Stimulated activated CD8-positive, alpha-beta memory T cell treated with anti-CD3 and anti-CD28 coated beads, Interleukin-4, amount 100 ng/mL, for 1 hour (primary cell): Measurements from ENCODE around the gene CCDC57.
"Not testable (repeated sequence)": the region's sequence is repeated elsewhere in the genome, so short reads cannot be mapped to it uniquely, and the experiment has no call there.

ENCODE experiments used
- DNase-seq, 2 donors: peaks; one replicate each; pipeline ENCODE4 v3.0.0-alpha.2; 2020; ENCODE audit warnings: low read depth in 2 of 2, low spot score in 1 of 2

Gene CCDC57

GRCh38 chr17:82156284-82156925, 56.2 kb downstream of the CCDC57 start:
- no peak for DNase-seq

GRCh38 chr17:82155606-82156005, 57.0 kb downstream of the CCDC57 start:
- no peak for DNase-seq

GRCh38 chr17:82154881-82155331, 57.7 kb downstream of the CCDC57 start:
- DNase-seq: no peak

GRCh38 chr17:82153745-82154375, 58.8 kb downstream of the CCDC57 start:
- DNase-seq: peak; percentile 63 to 69

- no peak for DNase-seq
These were observed 59.3 kb downstream of the CCDC57 start for GRCh38 chr17:82153295-82153691.

GRCh38 chr17:82152556-82153294, 59.9 kb downstream of the CCDC57 start:
- no peak for DNase-seq

- DNase-seq: no peak
These were observed 60.5 kb downstream of the CCDC57 start for GRCh38 chr17:82152114-82152513.

GRCh38 chr17:82151106-82151957, 61.3 kb downstream of the CCDC57 start:
- no peak for DNase-seq

GRCh38 chr17:82149401-82150099, 63.1 kb downstream of the CCDC57 start:
- no peak for DNase-seq

GRCh38 chr17:82148997-82149396, 63.6 kb downstream of the CCDC57 start:
- DNase-seq: no peak

GRCh38 chr17:82148011-82148410, 64.6 kb downstream of the CCDC57 start:
- no peak for DNase-seq

- no peak for DNase-seq
These were observed 65.7 kb downstream of the CCDC57 start for GRCh38 chr17:82146663-82147654.

- DNase-seq: no peak
These were observed 67.0 kb downstream of the CCDC57 start for GRCh38 chr17:82145550-82146155.

- DNase-seq: no peak
These were observed 69.3 kb downstream of the CCDC57 start for GRCh38 chr17:82143333-82143732.

- DNase-seq: not testable (repeated sequence)
These were observed 72.7 kb downstream of the CCDC57 start for GRCh38 chr17:82139961-82140360.

- no peak for DNase-seq
These were observed 74.1 kb downstream of the CCDC57 start for GRCh38 chr17:82138511-82138992.

- no peak for DNase-seq
These were observed 78.5 kb downstream of the CCDC57 start for GRCh38 chr17:82134101-82134500.

GRCh38 chr17:82133166-82133953, 79.3 kb downstream of the CCDC57 start:
- DNase-seq: not testable (repeated sequence)
